Amygdala (tissue), 56 donors: ENCODE data around the gene LEF1.

Source experiments
- DNase-seq, 56 donors: peaks; one replicate each; lab custom pipeline; 2025; lab: John Stamatoyannopoulos, UW

The LEF1 gene

GRCh38 chr4:108152980-108153379 lies 15.8 kb downstream of the LEF1 start:
- DNase-seq = no peak

GRCh38 chr4:108149588-108150380 lies 18.9 kb downstream of the LEF1 start:
- no peak for DNase-seq

- DNase-seq = no peak
Measured at GRCh38 chr4:108148316-108148715, 20.4 kb downstream of the LEF1 start.

GRCh38 chr4:108146819-108147218 lies 21.9 kb downstream of the LEF1 start:
- DNase-seq = no peak

GRCh38 chr4:108146336-108146735 lies 22.4 kb downstream of the LEF1 start:
- no peak for DNase-seq

- DNase-seq = no peak
Measured at GRCh38 chr4:108144451-108144850, 24.3 kb downstream of the LEF1 start.

- DNase-seq = no peak
Measured at GRCh38 chr4:108143515-108143914, 25.2 kb downstream of the LEF1 start.

GRCh38 chr4:108142870-108143269 lies 25.9 kb downstream of the LEF1 start:
- DNase-seq = no peak

GRCh38 chr4:108141213-108141950 lies 27.4 kb downstream of the LEF1 start:
- no peak for DNase-seq

GRCh38 chr4:108140328-108140727 lies 28.4 kb downstream of the LEF1 start:
- no peak for DNase-seq

GRCh38 chr4:108139089-108139488 lies 29.6 kb downstream of the LEF1 start:
- DNase-seq = no peak

GRCh38 chr4:108135549-108136209 lies 33.1 kb downstream of the LEF1 start:
- DNase-seq = no peak

- DNase-seq = no peak
Measured at GRCh38 chr4:108130955-108131354, 37.8 kb downstream of the LEF1 start.

GRCh38 chr4:108129196-108129595 lies 39.5 kb downstream of the LEF1 start:
- DNase-seq = no peak

- DNase-seq = no peak
Measured at GRCh38 chr4:108126806-108127205, 41.9 kb downstream of the LEF1 start.

GRCh38 chr4:108120789-108121188 lies 47.9 kb downstream of the LEF1 start:
- no peak for DNase-seq

GRCh38 chr4:108119199-108119800 lies 49.4 kb downstream of the LEF1 start:
- no peak for DNase-seq

GRCh38 chr4:108118505-108118904 lies 50.2 kb downstream of the LEF1 start:
- no peak for DNase-seq

GRCh38 chr4:108117418-108118182 lies 51.1 kb downstream of the LEF1 start:
- no peak for DNase-seq

- DNase-seq = no peak
Measured at GRCh38 chr4:108116423-108117168, 52.1 kb downstream of the LEF1 start.
